BJ (cell line): Measurements from ENCODE around the gene IFNL3. TPM values are rescaled to one million over a fixed set of nuclear protein-coding genes. Genes with fewer than 3 reads are reported as not detected.

Source experiments
- CTCF ChIA-PET: fragments of 350-600 bp; formaldehyde crosslinking; extraction: SDS; loops from one replicate; lab custom pipeline; 2021; ENCODE audit warnings: antibody characterized with exemption, inconsistent platforms; lab: Yijun Ruan, JAX
- POLR2A ChIA-PET: fragments of 300-600 bp; sonication (Branson Sonifier 250); formaldehyde crosslinking; extraction: SDS; loops from one replicate; lab custom pipeline; 2021; ENCODE audit warnings: antibody characterized with exemption; lab: Charles Lee
- DNase-seq: peaks from one replicate; pipeline ENCODE4 v3.0.0-alpha.2; 2011; ENCODE audit warnings: low read depth
- H3K27me3 ChIP-seq: 2 replicates; pipeline ENCODE4 v1.6.0; 2011; ENCODE audit warnings: low read length; ENCODE audit not compliant: control insufficient read depth, insufficient read depth
- H3K36me3 ChIP-seq: 2 replicates; pipeline ENCODE4 v1.5.1; 2011; ENCODE audit warnings: low read length; ENCODE audit not compliant: control insufficient read depth, insufficient read depth
- H3K4me3 ChIP-seq: 2 replicates; pipeline ENCODE4 v1.5.1; 2011; ENCODE audit warnings: low read depth, mild to moderate bottlenecking, control low read depth, low read length
- CTCF ChIP-seq: IDR thresholded peaks from 2 replicates; pipeline ENCODE4 v1.5.1; 2011; ENCODE audit warnings: low read depth, mild to moderate bottlenecking, control low read depth, inconsistent platforms, low read length, moderate library complexity; ENCODE audit not compliant: insufficient read depth
- polyA plus RNA-seq: library from polyadenylated mRNA; depleted of rRNA; stranded (reverse); fragments of >200 nt; gene quantifications from 2 replicates; pipeline ENCODE4 v1.2.3, GENCODE V29; 2011

IFNL3 gene
- polyA plus RNA-seq, 1 experiment = not detected

- ChIA-PET POLR2A (no interaction called here), CTCF (no interaction called here)
- TF ChIP-seq CTCF = no peak
- no peak for DNase-seq
- H3K4me3 ChIP-seq = no peak overlapping the region
- H3K27me3 ChIP-seq = peaks cover 31% of the 10 kb centered on the region
- H3K36me3 ChIP-seq = no peaks in the 10 kb centered on the region
Observed at GRCh38 chr19:39265321-39265916, 20.6 kb upstream of the IFNL3 start.

- Histone ChIP-seq H3K27me3 (peaks cover 31% of the 10 kb centered on the region), H3K4me3 (no peak overlapping the region), H3K36me3 (no peaks in the 10 kb centered on the region)
- no peak for TF ChIP-seq CTCF
- ChIA-PET POLR2A (no interaction called here), CTCF (no interaction called here)
- DNase-seq = no peak
Observed at GRCh38 chr19:39264306-39265290, 19.8 kb upstream of the IFNL3 start.

- H3K27me3 ChIP-seq = peaks cover 32% of the 10 kb centered on the region
- DNase-seq = no peak
- TF ChIP-seq CTCF = no peak
- no peaks in the 10 kb centered on the region for H3K36me3 ChIP-seq
- POLR2A ChIA-PET = no interaction called here
- CTCF ChIA-PET = no interaction called here
- H3K4me3 ChIP-seq = no peak overlapping the region
Observed at GRCh38 chr19:39263912-39264305, 19.1 kb upstream of the IFNL3 start.

DNA sequence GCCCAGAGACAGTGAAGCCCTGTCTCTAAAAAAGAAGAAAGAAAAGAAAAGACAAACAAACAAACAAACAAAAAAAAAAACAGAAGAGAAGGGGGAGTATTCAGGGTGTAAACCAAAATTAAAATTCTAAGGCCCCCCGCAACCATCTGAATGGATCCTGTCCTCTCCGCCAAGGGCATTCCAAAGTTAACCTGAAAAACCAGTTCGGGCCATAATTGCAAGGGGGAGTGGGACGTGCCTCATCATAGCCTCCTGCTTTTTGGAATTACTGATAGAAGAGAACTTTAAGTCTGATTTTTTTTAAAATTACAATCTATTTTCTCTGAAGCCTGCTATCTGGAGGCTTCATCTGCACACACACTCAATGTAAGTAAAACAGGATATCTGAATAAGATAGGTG lies 17.7 kb upstream of the IFNL3 start:
- ChIA-PET CTCF (no interaction called here), POLR2A (no interaction called here)

More for the DNA sequence above, 17.7 kb upstream of the IFNL3 start:
- no peak for DNase-seq
- Histone ChIP-seq H3K27me3 (peaks cover 32% of the 10 kb centered on the region), H3K36me3 (no peaks in the 10 kb centered on the region), H3K4me3 (no peak overlapping the region)
- TF ChIP-seq CTCF = no peak
